ENCODE measurements around the gene ELP4.

Gene ELP4

DNA sequence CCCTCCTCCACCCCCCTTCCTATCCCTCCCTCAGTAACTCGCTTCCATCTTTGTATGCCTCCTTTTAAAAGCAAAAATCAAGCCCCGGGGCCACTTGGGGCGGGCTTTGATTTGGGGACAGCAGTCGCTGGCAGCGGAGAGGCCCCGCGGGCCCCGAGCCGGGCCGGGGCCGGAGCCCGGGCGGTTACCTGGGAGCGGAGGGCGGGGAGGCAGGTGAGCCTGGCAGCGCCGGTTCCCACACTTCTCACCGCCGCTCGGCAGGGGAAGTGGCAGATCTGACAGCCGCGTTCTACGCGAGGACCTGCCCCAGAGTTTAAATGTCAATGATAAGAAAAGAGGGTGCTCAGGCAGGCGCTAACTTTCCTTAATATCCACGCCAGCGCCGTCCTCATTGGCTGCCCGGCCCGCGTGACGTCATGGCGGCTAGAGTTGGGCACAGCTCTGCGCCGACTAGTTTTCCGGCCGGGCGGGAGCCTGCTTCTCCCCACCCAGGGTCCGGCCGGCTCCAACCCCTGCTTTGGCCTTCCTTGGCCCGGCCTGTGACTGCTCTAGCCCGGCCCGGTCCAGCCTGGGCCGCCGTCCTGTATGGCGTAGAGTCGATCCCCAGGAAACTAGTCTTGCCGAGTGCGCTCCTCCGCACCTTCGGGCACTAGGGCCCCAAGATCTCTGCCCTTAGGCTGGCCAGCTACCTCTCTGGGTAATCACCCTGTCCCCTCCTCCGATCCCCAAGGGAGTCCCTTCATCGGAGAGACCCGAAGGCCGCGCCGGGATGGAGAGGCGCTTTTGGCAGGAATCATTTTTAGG lies 308.3 kb downstream of the ELP4 start:
- no peaks in the 10 kb centered on the region for H3K4me1 ChIP-seq (ENCODE audit: insufficient read depth, low read length)
- no peak for TF ChIP-seq EZH2 (IDR thresholded peaks at IDR 0.05; ENCODE audit: borderline replicate concordance, low read depth, low read length, severe bottlenecking)
- TF ChIP-seq, protein P1, sequence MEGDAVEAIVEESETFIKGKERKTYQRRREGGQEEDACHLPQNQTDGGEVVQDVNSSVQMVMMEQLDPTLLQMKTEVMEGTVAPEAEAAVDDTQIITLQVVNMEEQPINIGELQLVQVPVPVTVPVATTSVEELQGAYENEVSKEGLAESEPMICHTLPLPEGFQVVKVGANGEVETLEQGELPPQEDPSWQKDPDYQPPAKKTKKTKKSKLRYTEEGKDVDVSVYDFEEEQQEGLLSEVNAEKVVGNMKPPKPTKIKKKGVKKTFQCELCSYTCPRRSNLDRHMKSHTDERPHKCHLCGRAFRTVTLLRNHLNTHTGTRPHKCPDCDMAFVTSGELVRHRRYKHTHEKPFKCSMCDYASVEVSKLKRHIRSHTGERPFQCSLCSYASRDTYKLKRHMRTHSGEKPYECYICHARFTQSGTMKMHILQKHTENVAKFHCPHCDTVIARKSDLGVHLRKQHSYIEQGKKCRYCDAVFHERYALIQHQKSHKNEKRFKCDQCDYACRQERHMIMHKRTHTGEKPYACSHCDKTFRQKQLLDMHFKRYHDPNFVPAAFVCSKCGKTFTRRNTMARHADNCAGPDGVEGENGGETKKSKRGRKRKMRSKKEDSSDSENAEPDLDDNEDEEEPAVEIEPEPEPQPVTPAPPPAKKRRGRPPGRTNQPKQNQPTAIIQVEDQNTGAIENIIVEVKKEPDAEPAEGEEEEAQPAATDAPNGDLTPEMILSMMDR (IDR thresholded peaks at IDR 0.05; ENCODE audit: borderline replicate concordance, extremely low read depth, low read length, poor library complexity, severe bottlenecking) = no peak
- H3K4me3 ChIP-seq (ENCODE audit: low read depth in 1 of 2, low read length in 2 of 2) = no peak overlapping the region
- no peak for DNase-seq
- H3K27ac ChIP-seq (ENCODE audit: low read length) = no peak overlapping the region
- no peak overlapping the region for H2AFZ ChIP-seq (ENCODE audit: low read depth, low read length)
- H3K9ac ChIP-seq (ENCODE audit: low read depth, low read length) = no peak overlapping the region
- peaks cover 3% of the 10 kb centered on the region for H3K27me3 ChIP-seq (ENCODE audit: insufficient read depth, low read length, poor library complexity)
- no peaks in the 10 kb centered on the region for H4K20me1 ChIP-seq (ENCODE audit: insufficient read depth, low read length)
- no peaks in the 10 kb centered on the region for H3K36me3 ChIP-seq (ENCODE audit: insufficient read depth, low read length)
- no peaks in the 10 kb centered on the region for H3K9me3 ChIP-seq (ENCODE audit: insufficient read depth, low read length, severe bottlenecking)
- no peak for ATAC-seq (ENCODE audit: insufficient read depth, low read depth)
- H3K4me2 ChIP-seq (ENCODE audit: insufficient read depth, low read length) = no peak overlapping the region
- no peaks in the 10 kb centered on the region for H3K79me2 ChIP-seq (ENCODE audit: insufficient read depth, low read length)

DNA sequence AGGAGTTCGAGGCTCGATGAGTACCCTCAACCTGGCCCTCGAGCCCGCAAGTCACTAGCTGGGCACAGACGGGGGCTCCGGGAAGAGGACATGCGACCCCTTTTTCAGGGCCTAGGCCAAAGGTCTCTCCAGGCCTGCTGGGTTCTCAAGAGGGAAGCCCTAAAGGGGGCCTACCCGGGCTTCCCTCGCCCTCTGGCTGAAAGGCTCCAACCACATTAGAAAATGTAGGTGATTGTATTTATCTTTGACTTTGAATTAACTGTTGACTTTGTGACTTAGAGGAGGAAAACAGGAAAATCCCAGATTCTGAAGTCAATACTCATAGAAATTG lies 308.8 kb downstream of the ELP4 start:
- peaks cover 3% of the 10 kb centered on the region for H3K27me3 ChIP-seq (ENCODE audit: insufficient read depth, low read length, poor library complexity)
- H3K27ac ChIP-seq (ENCODE audit: low read length) = no peak overlapping the region
- no peak overlapping the region for H3K9ac ChIP-seq (ENCODE audit: low read depth, low read length)
- H3K36me3 ChIP-seq (ENCODE audit: insufficient read depth, low read length) = no peaks in the 10 kb centered on the region
- no peak overlapping the region for H2AFZ ChIP-seq (ENCODE audit: low read depth, low read length)
- no peak overlapping the region for H3K4me3 ChIP-seq (ENCODE audit: low read depth in 1 of 2, low read length in 2 of 2)
- no peak overlapping the region for H3K4me2 ChIP-seq (ENCODE audit: insufficient read depth, low read length)
- no peaks in the 10 kb centered on the region for H4K20me1 ChIP-seq (ENCODE audit: insufficient read depth, low read length)
- TF ChIP-seq EZH2 (IDR thresholded peaks at IDR 0.05; ENCODE audit: borderline replicate concordance, low read depth, low read length, severe bottlenecking) = no peak
- TF ChIP-seq, protein P1 (IDR thresholded peaks at IDR 0.05; ENCODE audit: borderline replicate concordance, extremely low read depth, low read length, poor library complexity, severe bottlenecking) = no peak
- H3K9me3 ChIP-seq (ENCODE audit: insufficient read depth, low read length, severe bottlenecking) = no peaks in the 10 kb centered on the region
- H3K4me1 ChIP-seq (ENCODE audit: insufficient read depth, low read length) = no peaks in the 10 kb centered on the region
- H3K79me2 ChIP-seq (ENCODE audit: insufficient read depth, low read length) = no peaks in the 10 kb centered on the region
- no peak for ATAC-seq (ENCODE audit: insufficient read depth, low read depth)
- DNase-seq = no peak

DNA sequence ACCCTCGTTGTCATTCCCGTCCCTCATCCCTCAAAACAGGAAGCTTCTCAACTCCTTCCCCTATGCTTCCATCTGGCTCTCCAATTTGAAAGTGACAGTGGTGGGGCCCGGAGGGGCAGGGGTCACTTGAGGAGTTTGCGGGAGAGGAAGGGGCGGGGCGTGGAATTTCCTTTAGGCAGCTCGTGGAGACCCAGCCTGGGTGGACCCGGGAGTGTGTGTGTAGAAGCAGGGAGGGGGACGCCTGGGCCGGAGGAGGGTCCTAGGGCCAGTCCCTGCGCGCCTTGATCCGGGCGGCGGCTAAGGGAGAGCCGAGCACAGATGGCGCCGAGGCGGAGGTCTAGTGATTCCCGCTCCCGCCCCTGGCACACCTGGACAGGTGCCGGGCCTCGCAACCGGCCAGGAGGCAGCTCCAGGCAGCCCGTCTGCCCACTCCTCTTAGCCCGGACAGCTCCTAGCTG lies 309.3 kb downstream of the ELP4 start:
- DNase-seq (no peak), ATAC-seq (ENCODE audit: insufficient read depth, low read depth) (no peak)
- Histone ChIP-seq H3K79me2 (ENCODE audit: insufficient read depth, low read length) (no peaks in the 10 kb centered on the region), H3K27me3 (ENCODE audit: insufficient read depth, low read length, poor library complexity) (peaks cover 6% of the 10 kb centered on the region), H3K4me3 (ENCODE audit: low read depth in 1 of 2, low read length in 2 of 2) (no peak overlapping the region), H3K4me2 (ENCODE audit: insufficient read depth, low read length) (no peak overlapping the region), H3K9ac (ENCODE audit: low read depth, low read length) (no peak overlapping the region), H2AFZ (ENCODE audit: low read depth, low read length) (no peak overlapping the region), H3K27ac (ENCODE audit: low read length) (no peak overlapping the region), H3K36me3 (ENCODE audit: insufficient read depth, low read length) (no peaks in the 10 kb centered on the region), H3K4me1 (ENCODE audit: insufficient read depth, low read length) (no peaks in the 10 kb centered on the region), H3K9me3 (ENCODE audit: insufficient read depth, low read length, severe bottlenecking) (no peaks in the 10 kb centered on the region), H4K20me1 (ENCODE audit: insufficient read depth, low read length) (no peaks in the 10 kb centered on the region)
- no peak for TF ChIP-seq EZH2 (IDR thresholded peaks at IDR 0.05; ENCODE audit: borderline replicate concordance, low read depth, low read length, severe bottlenecking)
- TF ChIP-seq, protein P1 (IDR thresholded peaks at IDR 0.05; ENCODE audit: borderline replicate concordance, extremely low read depth, low read length, poor library complexity, severe bottlenecking) = no peak
